H1 (cell line): ENCODE data around the gene NCOA6. TPM values are rescaled to one million over a fixed set of nuclear protein-coding genes. Genes with fewer than 3 reads are reported as not detected.

Source experiments
- CTCF ChIA-PET: fragments of 300-600 bp; sonication (Branson Sonifier 250); formaldehyde crosslinking; loops from one replicate; lab custom pipeline; 2021; ENCODE audit not compliant: partially characterized antibody; lab: Charles Lee
- POLR2A ChIA-PET: fragments of 300-600 bp; sonication (Branson Sonifier 250); formaldehyde crosslinking; loops from one replicate; lab custom pipeline; 2021; ENCODE audit warnings: inconsistent platforms; ENCODE audit not compliant: partially characterized antibody; lab: Charles Lee
- DNase-seq, 2 experiments: peaks; one replicate each; pipeline versions ENCODE4 v3.0.0 to v3.0.0-alpha.2; 2010 to 2022; ENCODE audit warnings: low spot score in 2 of 2, low read depth in 1 of 2, mixed read lengths in 1 of 2
- FAIRE-seq: peaks from 2 replicates; lab custom pipeline; 2011; peaks lifted over from hg19 to GRCh38; lab: Jason Lieb, UNC
- H2AFZ ChIP-seq: 2 replicates; pipeline ENCODE4 v1.8.1; 2012; ENCODE audit warnings: low read length, inconsistent platforms
- H2AK5ac ChIP-seq: 2 replicates; pipeline ENCODE4 v1.6.1; 2013; ENCODE audit warnings: low read depth, low read length
- H2BK120ac ChIP-seq: replicated peaks from 2 replicates; pipeline ENCODE3; 2013; ENCODE audit warnings: low read depth, low read length, inconsistent platforms
- H2BK12ac ChIP-seq: 2 replicates; pipeline ENCODE4 v1.6.1; 2013; ENCODE audit warnings: low read depth, low read length
- H2BK15ac ChIP-seq: 2 replicates; pipeline ENCODE4 v1.6.1; 2013; ENCODE audit warnings: low read length
- H2BK20ac ChIP-seq: 2 replicates; pipeline ENCODE4 v1.6.1; 2013; ENCODE audit warnings: low read length
- H2BK5ac ChIP-seq: 2 replicates; pipeline ENCODE4 v1.6.1; 2013; ENCODE audit warnings: low read depth, low read length
- H3K14ac ChIP-seq: 2 replicates; pipeline ENCODE4 v1.6.1; 2013; ENCODE audit warnings: inconsistent platforms; ENCODE audit not compliant: insufficient read length
- H3K18ac ChIP-seq: 2 replicates; pipeline ENCODE4 v1.6.1; 2013; ENCODE audit warnings: low read length; ENCODE audit errors: extremely low read depth
- H3K23ac ChIP-seq: 2 replicates; pipeline ENCODE4 v1.6.1; 2013; ENCODE audit warnings: inconsistent platforms; ENCODE audit not compliant: insufficient read length
- H3K23me2 ChIP-seq: 2 replicates; pipeline ENCODE4 v1.6.1; 2013; ENCODE audit warnings: low read depth, low read length
- H3K27ac ChIP-seq: 2 replicates; pipeline ENCODE4 v1.6.1; 2011; ENCODE audit warnings: low read depth, low read length, inconsistent platforms
- H3K27me3 ChIP-seq, 4 experiments: replicated peaks in 1 of 4; 1 replicate in 1 of 4; 2 replicates in 3 of 4; pipeline versions ENCODE4 v1.6.1 to v1.8.1; 2011 to 2013; ENCODE audit warnings: low read length in 3 of 4, mild to moderate bottlenecking in 3 of 4, inconsistent platforms in 2 of 4, mixed read lengths in 2 of 4, moderate library complexity in 1 of 4; ENCODE audit not compliant: control insufficient read depth in 3 of 4, insufficient read depth in 3 of 4; ENCODE audit errors: extremely low read depth in 1 of 4
- H3K36me3 ChIP-seq, 4 experiments: 2 replicates each; pipeline versions ENCODE4 v1.6.1 to v1.8.1; 2011 to 2013; ENCODE audit warnings: mild to moderate bottlenecking in 4 of 4, low read length in 3 of 4, moderate library complexity in 2 of 4, control low read depth in 1 of 4, inconsistent platforms in 1 of 4; ENCODE audit not compliant: insufficient read depth in 4 of 4, control insufficient read depth in 2 of 4
- H3K4ac ChIP-seq: replicated peaks from 2 replicates; pipeline ENCODE3; 2013; ENCODE audit warnings: low read length, low read depth, mixed read lengths, inconsistent platforms; ENCODE audit not compliant: insufficient read length
- H3K4me1 ChIP-seq, 4 experiments: replicated peaks in 1 of 4; 1 replicate in 1 of 4; 2 replicates in 3 of 4; pipeline versions ENCODE4 v1.6.1 to v1.8.1; 2011 to 2013; ENCODE audit warnings: low read length in 3 of 4, inconsistent platforms in 2 of 4, mixed read lengths in 1 of 4; ENCODE audit not compliant: insufficient read depth in 4 of 4, control insufficient read depth in 3 of 4
- H3K4me2 ChIP-seq, 2 experiments: 2 replicates each; pipeline versions ENCODE4 v1.6.1 to v1.8.1; 2011 to 2013; ENCODE audit warnings: low read depth in 2 of 2, low read length in 2 of 2, control low read depth in 1 of 2, inconsistent platforms in 1 of 2, mild to moderate bottlenecking in 1 of 2; ENCODE audit not compliant: insufficient read depth in 1 of 2
- H3K4me3 ChIP-seq, 4 experiments: fragments of 200-600, 300-600 bp in 1 of 4; sonication (generic), shearing (Covaris generic), sonication (Bioruptor Twin) in 1 of 4; 2 replicates each; pipeline versions ENCODE4 v1.5.1 to v1.8.1; 2011 to 2016; ENCODE audit warnings: low read length in 4 of 4, low read depth in 3 of 4, control low read depth in 2 of 4, inconsistent platforms in 2 of 4, mild to moderate bottlenecking in 2 of 4, mixed read lengths in 1 of 4, moderate library complexity in 1 of 4; ENCODE audit not compliant: insufficient read depth in 2 of 4; ENCODE audit errors: extremely low read depth in 1 of 4
- H3K56ac ChIP-seq: replicated peaks from 2 replicates; pipeline ENCODE3; 2013; ENCODE audit warnings: low read depth, mild to moderate bottlenecking, mixed read lengths, low read length, inconsistent platforms; ENCODE audit not compliant: insufficient read length
- H3K79me1 ChIP-seq: 2 replicates; pipeline ENCODE4 v1.6.1; 2013; ENCODE audit warnings: low read depth, low read length, control low read depth
- H3K79me2 ChIP-seq, 2 experiments: 2 replicates each; pipeline versions ENCODE4 v1.6.1 to v1.8.1; 2012 to 2013; ENCODE audit warnings: low read length in 2 of 2, mild to moderate bottlenecking in 2 of 2, inconsistent platforms in 1 of 2; ENCODE audit not compliant: insufficient read depth in 2 of 2, control insufficient read depth in 1 of 2
- H3K9ac ChIP-seq, 4 experiments: replicated peaks in 1 of 4; 1 replicate in 1 of 4; 2 replicates in 3 of 4; pipeline versions ENCODE4 v1.6.1 to v1.8.1; 2011 to 2013; ENCODE audit warnings: low read depth in 3 of 4, low read length in 3 of 4, control low read depth in 2 of 4, mild to moderate bottlenecking in 2 of 4, moderate library complexity in 2 of 4, inconsistent platforms in 1 of 4; ENCODE audit errors: extremely low read depth in 1 of 4
- H3K9me3 ChIP-seq, 2 experiments: 2 replicates each; pipeline versions ENCODE4 v1.6.1 to v1.8.1; 2012 to 2013; ENCODE audit warnings: mild to moderate bottlenecking in 2 of 2, moderate library complexity in 2 of 2, control low read depth in 1 of 2, inconsistent platforms in 1 of 2, low read depth in 1 of 2, low read length in 1 of 2, mixed read lengths in 1 of 2; ENCODE audit not compliant: insufficient read depth in 2 of 2
- H4K20me1 ChIP-seq, 2 experiments: replicated peaks in 1 of 2; 2 replicates each; pipeline versions ENCODE3 to v1.8.1; 2011 to 2013; ENCODE audit warnings: inconsistent platforms in 2 of 2, low read length in 2 of 2, mild to moderate bottlenecking in 1 of 2; ENCODE audit not compliant: insufficient read depth in 2 of 2, control insufficient read depth in 1 of 2
- H4K5ac ChIP-seq: 2 replicates; pipeline ENCODE4 v1.6.1; 2013; ENCODE audit warnings: low read length, low read depth, mixed read lengths, inconsistent platforms; ENCODE audit not compliant: insufficient read length
- H4K8ac ChIP-seq: 2 replicates; pipeline ENCODE4 v1.8.0; 2013; ENCODE audit warnings: mild to moderate bottlenecking, moderate library complexity, low read length, inconsistent platforms; ENCODE audit not compliant: insufficient read depth; ENCODE audit errors: extremely low read depth
- H4K91ac ChIP-seq: replicated peaks from 2 replicates; pipeline ENCODE3; 2013; ENCODE audit warnings: low read length, mixed read lengths, inconsistent platforms; ENCODE audit not compliant: insufficient read length
- ATF3 ChIP-seq: IDR thresholded peaks from 2 replicates; pipeline ENCODE4 v1.6.1; 2011; ENCODE audit warnings: low read depth, mild to moderate bottlenecking, low read length; ENCODE audit not compliant: insufficient read depth
- BACH1 ChIP-seq: IDR thresholded peaks from 2 replicates; pipeline ENCODE4 v1.6.1; 2012; ENCODE audit warnings: low read length, improper control_type of control experiment
- CTCF ChIP-seq, 3 experiments: IDR thresholded peaks; 1 replicate in 2 of 3; 2 replicates in 1 of 3; pipeline versions ENCODE4 v1.5.1 to v1.6.1; 2011; ENCODE audit warnings: low read length in 3 of 3, mild to moderate bottlenecking in 3 of 3, inconsistent platforms in 2 of 3, low read depth in 1 of 3, moderate library complexity in 1 of 3; ENCODE audit not compliant: insufficient read depth in 1 of 3; ENCODE audit errors: control extremely low read depth in 1 of 3
- JUND ChIP-seq: IDR thresholded peaks from 2 replicates; pipeline ENCODE4 v1.6.1; 2011; ENCODE audit warnings: mild to moderate bottlenecking, improper control_type of control experiment, low read length
- MAFK ChIP-seq: IDR thresholded peaks from 2 replicates; pipeline ENCODE4 v1.6.1; 2012; ENCODE audit warnings: low read depth, mild to moderate bottlenecking, improper control_type of control experiment, low read length
- RAD21 ChIP-seq, 2 experiments: IDR thresholded peaks in 1 of 2; conservative IDR thresholded peaks in 1 of 2; 2 replicates each; pipeline ENCODE4 v1.6.1; 2011; ENCODE audit warnings: low read depth in 2 of 2, low read length in 2 of 2, improper control_type of control experiment in 1 of 2, inconsistent platforms in 1 of 2, mild to moderate bottlenecking in 1 of 2, moderate library complexity in 1 of 2
- RXRA ChIP-seq: IDR thresholded peaks from 2 replicates; pipeline ENCODE4 v1.6.1; 2011; ENCODE audit warnings: low read depth, mild to moderate bottlenecking, low read length, moderate library complexity; ENCODE audit not compliant: insufficient read depth
- WGBS, 2 experiments: shearing (Covaris generic) in 1 of 2; methylation state at CpG; one replicate each; pipeline versions ENCODE4 v1.1.6 to v1.1.7; 2013 to 2015; ENCODE audit warnings: low lambda C conversion rate in 2 of 2, mixed read lengths in 2 of 2, inconsistent platforms in 1 of 2, low coverage in 1 of 2, missing lambda C conversion rate in 1 of 2; ENCODE audit not compliant: insufficient replicate concordance in 2 of 2, insufficient coverage in 1 of 2, insufficient read length in 1 of 2; ENCODE audit errors: extremely low coverage in 1 of 2, missing lambda C conversion rate in 1 of 2; 5-methylcytosine and 5-hydroxymethylcytosine counted together
- polyA plus RNA-seq, 7 experiments: library from polyadenylated mRNA; depleted of rRNA in 3 of 7; stranded (reverse) in 5 of 7; unstranded in 2 of 7; fragments of >200 nt in 5 of 7; fragments of 200-250 nt in 2 of 7; gene quantifications; 1 replicate in 5 of 7; 2 replicates in 1 of 7; 4 replicates in 1 of 7; pipeline versions ENCODE4 v1.2.1 to v1.2.3, GENCODE V29; 2011 to 2013; ENCODE audit warnings: missing spikeins in 2 of 7, mixed read lengths in 2 of 7
- total RNA-seq: library from RNA; stranded (reverse); fragmentation: NEBNext Ultra II Directional; extraction: Animal tissue kit (Norgen Biotek cat#: 25700); gene quantifications from 2 replicates; pipeline ENCODE4 v1.2.1, GENCODE V29; 2021

NCOA6 gene
- total and polyA plus RNA-seq, 2 of the 8 experiments (the other 6 are each of a cell fraction or from before 2014, with no cell fraction given) = 9.0 to 9.5 TPM

DNA sequence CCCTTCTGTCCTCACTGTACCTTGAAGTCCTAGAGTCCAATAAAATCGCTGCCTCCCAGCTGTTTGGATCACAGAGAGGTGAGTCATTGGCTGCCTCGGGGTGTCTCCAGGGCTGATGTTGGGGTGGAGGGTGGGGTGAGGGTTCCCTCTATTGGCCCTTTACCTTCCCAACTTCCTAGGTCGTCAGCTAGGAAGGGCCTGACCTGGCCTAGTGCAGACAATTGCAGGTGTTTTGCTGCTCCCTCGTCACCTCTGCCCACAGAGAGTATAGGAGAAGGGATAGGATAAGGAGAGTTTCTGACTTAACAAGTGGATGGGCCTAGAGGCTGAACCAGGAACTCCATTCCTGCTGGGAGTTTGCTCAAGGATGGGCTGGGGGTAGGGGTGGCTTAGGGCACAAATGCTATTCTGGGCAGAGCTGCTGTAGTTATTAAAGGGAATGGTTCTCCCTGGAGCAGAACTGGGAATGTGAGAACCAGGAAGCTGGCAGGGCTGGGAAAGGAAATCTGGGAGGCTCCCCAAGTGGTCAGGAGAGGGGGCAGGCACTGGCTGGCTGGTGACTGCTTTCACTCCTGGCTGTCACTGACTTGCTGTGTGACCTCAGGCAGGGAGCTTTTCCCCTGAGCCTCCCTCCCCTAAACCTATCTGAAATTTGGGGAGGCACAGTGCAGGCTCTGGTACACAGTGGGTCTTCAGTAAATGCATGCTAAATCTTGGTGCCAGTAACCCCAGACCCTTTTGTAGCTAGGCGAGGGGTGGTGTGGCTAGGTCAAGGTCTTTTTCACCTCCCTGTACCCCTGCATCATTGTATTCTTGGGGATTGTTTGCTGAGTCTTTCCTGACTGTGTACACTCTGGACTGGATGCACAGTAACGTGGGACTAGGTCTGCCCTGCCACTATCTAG lies 119.8 kb downstream of the NCOA6 start:
- no peaks in the 10 kb centered on the region for H3K79me2 ChIP-seq
- H4K5ac ChIP-seq = no peak overlapping the region
- FAIRE-seq (no peak), DNase-seq (no peak)
- H3K9me3 ChIP-seq = no peaks in the 10 kb centered on the region
- CTCF ChIA-PET = interaction anchor here (0.5 to 6.5 kb wide), 15 partner anchors 17 to 733 kb away, joined by 3 to 48 read pairs (median 4); no protein-coding TSS in a partner anchor
- no peak overlapping the region for H3K9ac ChIP-seq
- no peak overlapping the region for H3K56ac ChIP-seq
- no peak overlapping the region for H2BK20ac ChIP-seq
- no peak overlapping the region for H3K18ac ChIP-seq
- no peak overlapping the region for H2AFZ ChIP-seq
- no peak overlapping the region for H3K23ac ChIP-seq
- 69% methylated on average over 6 of the region's 6 CpGs; no CpG with 5 or more reads in 1 of the 2 experiments for WGBS, 2 experiments
- peaks cover 4 to 26% (median 21%) of the 10 kb centered on the region in 4 experiments for H3K27me3 ChIP-seq
- H2BK5ac ChIP-seq = no peak overlapping the region
- H2AK5ac ChIP-seq = no peak overlapping the region
- H3K4me1 ChIP-seq = peaks cover 0 to 11% (median 7%) of the 10 kb centered on the region in 4 experiments; a peak in 5 of 7 replicates
- H2BK120ac ChIP-seq = no peak overlapping the region
- peaks cover 0 to 2% of the 10 kb centered on the region in 2 experiments for H4K20me1 ChIP-seq
- peak overlapping the region in 1 of 2 experiments; percentile 96; a peak in 1 of 4 replicates for H3K4me2 ChIP-seq
- H3K79me1 ChIP-seq = no peaks in the 10 kb centered on the region
- H2BK15ac ChIP-seq = no peak overlapping the region
- no peak overlapping the region for H3K4ac ChIP-seq
- no peak overlapping the region for H3K27ac ChIP-seq
- H3K23me2 ChIP-seq = peaks cover 15% of the 10 kb centered on the region; the same call in 1 of the 2 replicates
- H3K36me3 ChIP-seq = no peaks in the 10 kb centered on the region
- H4K91ac ChIP-seq = no peak overlapping the region
- no peak overlapping the region for H4K8ac ChIP-seq
- POLR2A ChIA-PET = interaction anchor here (0.6 to 1.6 kb wide), 6 partner anchors 42 to 169 kb away, joined by 3 to 5 read pairs (median 3); partner anchors contain the start of gene MAP1LC3A
- H2BK12ac ChIP-seq = no peak overlapping the region
- H3K14ac ChIP-seq = no peak overlapping the region
- H3K4me3 ChIP-seq = peak overlapping the region in 1 of 4 experiments; percentile 3; a peak in 2 of 8 replicates
- TF ChIP-seq JUND (peak; percentile 47; the same call in 1 of the 2 replicates), RAD21 (IDR thresholded peaks at IDR 0.05 in 1 of 2, conservative IDR thresholded peaks at IDR 0.05 in 1 of 2; ENCODE audit: low read depth in 2 of 2, low read length in 2 of 2) (peak; percentile 49 to 55), MAFK (no peak), CTCF (IDR thresholded peaks at IDR 0.05; ENCODE audit: control extremely low read depth in 1 of 3, insufficient read depth in 1 of 3, low read depth in 1 of 3, low read length in 3 of 3) (peak in 1 of 3 experiments; percentile 23; a peak in 1 of 4 replicates), RXRA (no peak), BACH1 (no peak), ATF3 (no peak)
